PC-3 (cell line): ENCODE measurements around the gene GABRP. TPM values are rescaled to one million over a fixed set of nuclear protein-coding genes. Genes with fewer than 3 reads are reported as not detected.

Source experiments
- ATAC-seq: fragments of 200-7000 bp; cut with Tn5 transposase; 2 replicates; pipeline ENCODE4 v1.9.1; 2020; ENCODE audit warnings: mild to moderate bottlenecking, moderate library complexity
- BruUV-seq: library from RNA; stranded (reverse); fragments of 400-500 nt; replicated peaks from 2 replicates; lab custom pipeline; 2021; lab: Mats Ljungman, UMichigan
- CTCF ChIA-PET: fragments of 300-600 bp; sonication (Branson Sonifier 250); formaldehyde crosslinking; loops from one replicate; lab custom pipeline; 2022; ENCODE audit warnings: antibody characterized with exemption; lab: Charles Lee
- POLR2A ChIA-PET: fragments of 300-600 bp; sonication (Branson Sonifier 250); formaldehyde crosslinking; loops from one replicate; lab custom pipeline; 2022; ENCODE audit warnings: antibody characterized with exemption; ENCODE audit not compliant: unreplicated experiment; lab: Charles Lee
- DNase-seq: peaks from one replicate; pipeline ENCODE4 v3.0.0-alpha.2; 2015
- H2AFZ ChIP-seq: fragments of 300-600 bp; sonication (generic); 2 replicates; pipeline ENCODE4 v1.6.0; 2016; ENCODE audit warnings: antibody characterized with exemption, low read length
- H3F3A ChIP-seq: fragments of 300-600 bp; sonication (generic); one replicate; pipeline ENCODE4 v1.6.0; 2017; ENCODE audit warnings: antibody characterized with exemption, low read length, control low read depth, mild to moderate bottlenecking; ENCODE audit not compliant: unreplicated experiment
- H3K27ac ChIP-seq: fragments of 300-600 bp; sonication (generic); 2 replicates; pipeline ENCODE4 v1.5.1; 2016; ENCODE audit warnings: mild to moderate bottlenecking, low read length
- H3K27me3 ChIP-seq: fragments of 300-600 bp; sonication (generic); 2 replicates; pipeline ENCODE4 v1.6.1; 2016; ENCODE audit warnings: low read length, mixed read lengths
- H3K36me3 ChIP-seq: fragments of 300-600 bp; sonication (generic); 2 replicates; pipeline ENCODE4 v1.6.1; 2016; ENCODE audit warnings: low read depth, mixed run types, low read length, mixed read lengths
- H3K4me1 ChIP-seq: fragments of 300-600 bp; sonication (generic); 2 replicates; pipeline ENCODE4 v1.5.1; 2016; ENCODE audit warnings: low read length; ENCODE audit not compliant: insufficient read depth
- H3K4me2 ChIP-seq: fragments of 300-600 bp; sonication (generic); 2 replicates; pipeline ENCODE4 v1.6.0; 2016; ENCODE audit warnings: low read length
- H3K4me3 ChIP-seq: fragments of 300-600 bp; sonication (generic); 2 replicates; pipeline ENCODE4 v1.5.1; 2016; ENCODE audit warnings: mild to moderate bottlenecking, low read length, mixed read lengths
- H3K79me2 ChIP-seq: fragments of 300-600 bp; sonication (generic); 2 replicates; pipeline ENCODE4 v1.6.1; 2017; ENCODE audit warnings: low read length, mixed read lengths
- H3K9ac ChIP-seq: fragments of 300-600 bp; sonication (generic); 2 replicates; pipeline ENCODE4 v1.6.0; 2016; ENCODE audit warnings: mild to moderate bottlenecking, low read length
- H3K9me2 ChIP-seq: fragments of 300-600 bp; sonication (generic); replicated peaks from 2 replicates; pipeline ENCODE4 v1.6.1; 2016; ENCODE audit warnings: mixed run types, low read length, mixed read lengths
- H3K9me3 ChIP-seq: fragments of 300-600 bp; sonication (generic); 2 replicates; pipeline ENCODE4 v1.6.1; 2016; ENCODE audit warnings: low read length, mixed read lengths
- H4K20me1 ChIP-seq: fragments of 300-600 bp; sonication (generic); 2 replicates; pipeline ENCODE4 v1.6.1; 2016; ENCODE audit warnings: low read length, mixed read lengths
- CTCF ChIP-seq: fragments of 300-600 bp; sonication (generic); conservative IDR thresholded peaks from 2 replicates; pipeline ENCODE4 v1.5.1; 2017; ENCODE audit warnings: antibody characterized with exemption, low read depth, mild to moderate bottlenecking, low read length
- EZH2 ChIP-seq: fragments of 300-600 bp; sonication (generic); IDR thresholded peaks from one replicate; pipeline ENCODE4 v1.6.1; 2017; ENCODE audit warnings: antibody characterized with exemption, mild to moderate bottlenecking, low read length; ENCODE audit not compliant: unreplicated experiment
- EZH2phosphoT487 ChIP-seq: fragments of 300-600 bp; sonication (generic); IDR thresholded peaks from 2 replicates; pipeline ENCODE4 v1.6.1; 2018; ENCODE audit warnings: mild to moderate bottlenecking, antibody characterized with exemption, low read length, borderline replicate concordance
- intact Hi-C: fragments of 100-400 bp; cut with micrococcal nuclease; formaldehyde crosslinking; loops from 2 replicates; pipeline ENCODE4 v1.9.0; 2023
- total RNA-seq: library from RNA; depleted of rRNA; stranded (reverse); fragments of >200 nt; gene quantifications from 2 replicates; pipeline ENCODE4 v1.2.3, GENCODE V29; 2014

Gene GABRP
- total RNA-seq, 1 experiment from 2014 or later, result not detected

DNA sequence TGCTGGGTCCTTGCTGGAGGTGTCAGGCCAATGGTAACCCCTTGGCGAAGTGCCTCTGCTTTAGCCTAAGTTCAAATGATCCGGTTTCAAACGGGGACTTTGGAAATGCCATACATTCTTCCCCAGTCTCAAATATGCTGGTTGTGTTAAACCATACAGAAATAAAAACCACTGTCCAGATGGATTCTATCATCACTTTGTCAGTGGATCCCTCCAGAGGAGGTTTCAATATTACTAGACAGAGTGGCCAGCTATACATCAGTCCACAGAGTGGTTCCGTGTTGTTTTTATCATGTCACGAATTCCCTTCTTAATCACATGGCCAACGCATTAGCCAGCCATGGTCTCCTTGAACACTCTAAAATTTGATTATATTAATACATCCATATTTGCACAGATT is 71.0 kb downstream of the GABRP start:
- H3K4me2 ChIP-seq, result no peak overlapping the region
- no peak overlapping the region for H3K27ac ChIP-seq
- no peak overlapping the region for H3K9ac ChIP-seq
- no peak for DNase-seq
- H4K20me1 ChIP-seq, result no peaks in the 10 kb centered on the region
- H3K27me3 ChIP-seq, result no peaks in the 10 kb centered on the region
- BruUV-seq, result no TSS peak
- intact Hi-C loops, result no loop called here
- H3K4me1 ChIP-seq, result no peaks in the 10 kb centered on the region
- no peak for ATAC-seq
- H3K9me3 ChIP-seq, result no peaks in the 10 kb centered on the region
- H3K9me2 ChIP-seq, result no peaks in the 10 kb centered on the region
- ChIA-PET CTCF (no interaction called here), POLR2A (no interaction called here)
- no peak overlapping the region for H2AFZ ChIP-seq
- no peaks in the 10 kb centered on the region for H3K36me3 ChIP-seq
- TF ChIP-seq EZH2phosphoT487 (no peak), CTCF (no peak), EZH2 (no peak)
- no peaks in the 10 kb centered on the region for H3F3A ChIP-seq
- no peaks in the 10 kb centered on the region for H3K79me2 ChIP-seq
- H3K4me3 ChIP-seq, result no peak overlapping the region

DNA sequence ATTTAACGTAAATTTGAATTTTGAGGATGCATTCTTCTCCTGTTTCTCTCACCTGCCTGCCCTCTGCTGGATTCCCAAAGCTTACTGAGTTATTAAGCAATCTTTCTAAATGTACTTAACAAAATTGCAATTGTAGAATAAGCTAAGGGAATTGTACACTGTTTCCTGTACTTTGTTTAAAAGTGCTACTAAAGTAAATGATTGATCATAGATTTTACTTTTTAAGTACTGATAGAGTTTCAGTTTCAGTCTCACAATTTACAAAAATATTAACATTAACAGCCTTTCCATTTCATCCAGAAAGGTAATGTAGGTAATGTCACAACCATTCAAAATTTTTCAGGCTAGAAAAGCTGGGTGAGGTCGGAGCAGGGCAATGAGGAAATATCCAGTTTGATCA is 73.5 kb downstream of the GABRP start:
- no TSS peak for BruUV-seq
- CTCF ChIA-PET, result no interaction called here
- Histone ChIP-seq H3F3A (no peaks in the 10 kb centered on the region), H3K9me2 (no peaks in the 10 kb centered on the region), H3K79me2 (no peaks in the 10 kb centered on the region), H3K9me3 (peaks cover 7% of the 10 kb centered on the region; the same call in 1 of the 2 replicates), H3K27ac (no peak overlapping the region), H3K4me3 (no peak overlapping the region), H4K20me1 (no peaks in the 10 kb centered on the region), H3K27me3 (no peaks in the 10 kb centered on the region), H3K36me3 (no peaks in the 10 kb centered on the region), H2AFZ (no peak overlapping the region), H3K9ac (no peak overlapping the region), H3K4me2 (no peak overlapping the region), H3K4me1 (no peaks in the 10 kb centered on the region)
- intact Hi-C loops, result no loop called here
- POLR2A ChIA-PET, result no interaction called here
- no peak for ATAC-seq
- no peak for DNase-seq
- TF ChIP-seq CTCF (no peak), EZH2phosphoT487 (no peak), EZH2 (no peak)

DNA sequence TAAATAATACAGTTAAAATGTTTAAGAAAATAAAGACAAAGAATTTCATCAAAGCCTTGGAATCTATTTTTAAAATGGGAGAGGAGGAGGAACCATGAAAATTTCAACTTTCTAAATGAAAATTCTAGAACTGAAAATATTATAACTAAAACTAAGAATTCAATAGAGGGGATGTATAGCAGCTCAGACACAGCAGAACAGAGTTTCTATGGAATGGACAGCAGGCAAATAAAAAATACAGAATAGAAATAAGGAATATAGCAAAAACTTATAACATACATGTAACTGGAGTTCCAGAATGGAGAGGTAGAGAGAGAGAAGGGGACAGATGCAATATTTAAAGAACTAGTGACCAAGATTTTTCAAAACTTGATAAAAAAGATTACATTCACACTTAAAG is 76.9 kb downstream of the GABRP start:
- no peak overlapping the region for H3K4me2 ChIP-seq
- H3K9ac ChIP-seq, result no peak overlapping the region
- H4K20me1 ChIP-seq, result no peaks in the 10 kb centered on the region
- H3K4me3 ChIP-seq, result no peak overlapping the region
- POLR2A ChIA-PET, result no interaction called here
- no peak overlapping the region for H2AFZ ChIP-seq
- ATAC-seq (no peak), DNase-seq (no peak)
- intact Hi-C loops, result loop anchor here (5.0 kb wide), 1 partner anchor 47 kb away; no protein-coding TSS in a partner anchor
- CTCF ChIA-PET, result no interaction called here
- H3K27ac ChIP-seq, result no peak overlapping the region
- H3K27me3 ChIP-seq, result no peaks in the 10 kb centered on the region
- no peaks in the 10 kb centered on the region for H3K9me2 ChIP-seq
- no peak for TF ChIP-seq CTCF
- no peak for TF ChIP-seq EZH2phosphoT487
- TF ChIP-seq EZH2, result no peak
- H3K79me2 ChIP-seq, result peaks cover 15% of the 10 kb centered on the region
- H3K9me3 ChIP-seq, result peaks cover 7% of the 10 kb centered on the region; the same call in 1 of the 2 replicates
- BruUV-seq, result no TSS peak
- no peaks in the 10 kb centered on the region for H3F3A ChIP-seq
- H3K4me1 ChIP-seq, result peaks cover 6% of the 10 kb centered on the region; the same call in 1 of the 2 replicates
- H3K36me3 ChIP-seq, result no peaks in the 10 kb centered on the region
